Stimulated activated naive CD4-positive, alpha-beta T cell (primary cell): ENCODE results near the gene CTSH.

Experiments
- DNase-seq, 6 experiments: peaks; one replicate each; lab custom pipeline; 2025; lab: John Stamatoyannopoulos, UW

Gene CTSH

GRCh38 chr15:78977591-78978347, 32.9 kb upstream of the CTSH start:
- no peak for DNase-seq

- no peak for DNase-seq
These were observed 32.3 kb upstream of the CTSH start for GRCh38 chr15:78977091-78977571.

GRCh38 chr15:78976691-78977090, 31.8 kb upstream of the CTSH start:
- DNase-seq, result no peak

GRCh38 chr15:78974272-78974918, 29.5 kb upstream of the CTSH start:
- no peak for DNase-seq

- DNase-seq, result no peak
These were observed 25.0 kb upstream of the CTSH start for GRCh38 chr15:78969687-78970349.

- DNase-seq, result no peak
These were observed 23.9 kb upstream of the CTSH start for GRCh38 chr15:78968539-78969271.

- no peak for DNase-seq
These were observed 23.3 kb upstream of the CTSH start for GRCh38 chr15:78968114-78968513.

- no peak for DNase-seq
These were observed 15.5 kb upstream of the CTSH start for GRCh38 chr15:78960308-78960707.

- no peak for DNase-seq
These were observed 14.5 kb upstream of the CTSH start for GRCh38 chr15:78959360-78959759.

GRCh38 chr15:78957416-78958093, 12.7 kb upstream of the CTSH start:
- DNase-seq, result no peak

- DNase-seq, result no peak
These were observed 12.1 kb upstream of the CTSH start for GRCh38 chr15:78956937-78957336.

- DNase-seq, result no peak
These were observed 10.5 kb upstream of the CTSH start for GRCh38 chr15:78955355-78955754.

GRCh38 chr15:78951841-78952238, 7.0 kb upstream of the CTSH start:
- DNase-seq, result no peak

- DNase-seq, result no peak
These were observed 6.3 kb upstream of the CTSH start for GRCh38 chr15:78950902-78951840.

GRCh38 chr15:78950343-78950742, 5.5 kb upstream of the CTSH start:
- DNase-seq, result no peak

GRCh38 chr15:78949461-78949860, 4.6 kb upstream of the CTSH start:
- DNase-seq, result no peak

- no peak for DNase-seq
These were observed 2.7 kb upstream of the CTSH start for GRCh38 chr15:78947506-78947905.

- no peak for DNase-seq
These were observed 1.6 kb upstream of the CTSH start for GRCh38 chr15:78946493-78946892.

GRCh38 chr15:78944202-78944625, 632 bp downstream of the CTSH start:
- no peak for DNase-seq

GRCh38 chr15:78943692-78944091, 1.2 kb downstream of the CTSH start:
- no peak for DNase-seq

GRCh38 chr15:78942741-78943140, 2.1 kb downstream of the CTSH start:
- no peak for DNase-seq
